Muscle layer of duodenum (tissue), 2 donors: Measurements from ENCODE around the gene TSHZ2.

Experiments
- H3K27ac ChIP-seq: one replicate; pipeline ENCODE4 v1.7.0; 2013; ENCODE audit warnings: mild to moderate bottlenecking, low read length
- H3K27me3 ChIP-seq: one replicate; pipeline ENCODE4 v1.7.0; 2013; ENCODE audit warnings: low read depth, mild to moderate bottlenecking, control low read depth, low read length
- H3K36me3 ChIP-seq, 2 donors: one replicate each; pipeline ENCODE4 v1.7.0; 2013; ENCODE audit warnings: low read length in 2 of 2, control low read depth in 1 of 2, mild to moderate bottlenecking in 1 of 2; ENCODE audit not compliant: insufficient read depth in 2 of 2, control insufficient read depth in 1 of 2
- H3K4me1 ChIP-seq, 2 donors: one replicate each; pipeline ENCODE4 v1.7.0; 2013; ENCODE audit warnings: low read length in 2 of 2, mild to moderate bottlenecking in 2 of 2, control low read depth in 1 of 2, moderate library complexity in 1 of 2; ENCODE audit not compliant: insufficient read depth in 2 of 2, control insufficient read depth in 1 of 2
- H3K4me3 ChIP-seq, 2 donors: one replicate each; pipeline ENCODE4 v1.7.0; 2013; ENCODE audit warnings: low read length in 2 of 2, low read depth in 1 of 2, mild to moderate bottlenecking in 1 of 2
- H3K9me3 ChIP-seq, 2 donors: one replicate each; pipeline ENCODE4 v1.7.0; 2013; ENCODE audit warnings: low read length in 2 of 2, control low read depth in 1 of 2, mild to moderate bottlenecking in 1 of 2; ENCODE audit not compliant: control insufficient read depth in 1 of 2
- donor health status: healthy.

TSHZ2 gene

GRCh38 chr20:53048387-53048786, 76.2 kb downstream of the TSHZ2 start:
- H3K4me1 ChIP-seq, result peaks cover 0 to 10% of the 10 kb centered on the region in 2 donors
- no peak overlapping the region for H3K27ac ChIP-seq
- H3K27me3 ChIP-seq, result no peaks in the 10 kb centered on the region
- no peak overlapping the region for H3K4me3 ChIP-seq
- H3K36me3 ChIP-seq, result no peaks in the 10 kb centered on the region
- H3K9me3 ChIP-seq, result peaks cover 0 to 5% of the 10 kb centered on the region in 2 donors

GRCh38 chr20:53050338-53050737, 78.2 kb downstream of the TSHZ2 start:
- Histone ChIP-seq H3K4me1 (peaks cover 0 to 10% of the 10 kb centered on the region in 2 donors), H3K27me3 (no peaks in the 10 kb centered on the region), H3K9me3 (peaks cover 0 to 5% of the 10 kb centered on the region in 2 donors), H3K4me3 (no peak overlapping the region), H3K27ac (no peak overlapping the region), H3K36me3 (no peaks in the 10 kb centered on the region)

GRCh38 chr20:53052380-53052779, 80.2 kb downstream of the TSHZ2 start:
- H3K9me3 ChIP-seq, result peaks cover 0 to 2% of the 10 kb centered on the region in 2 donors
- no peaks in the 10 kb centered on the region for H3K27me3 ChIP-seq
- H3K4me1 ChIP-seq, result no peaks in the 10 kb centered on the region
- H3K27ac ChIP-seq, result no peak overlapping the region
- no peak overlapping the region for H3K4me3 ChIP-seq
- H3K36me3 ChIP-seq, result no peaks in the 10 kb centered on the region

GRCh38 chr20:53053595-53053994, 81.4 kb downstream of the TSHZ2 start:
- Histone ChIP-seq H3K4me3 (no peak overlapping the region), H3K4me1 (no peaks in the 10 kb centered on the region), H3K9me3 (no peaks in the 10 kb centered on the region), H3K36me3 (no peaks in the 10 kb centered on the region), H3K27ac (no peak overlapping the region), H3K27me3 (no peaks in the 10 kb centered on the region)

GRCh38 chr20:53055367-53056067, 83.4 kb downstream of the TSHZ2 start:
- no peak overlapping the region for H3K27ac ChIP-seq
- no peaks in the 10 kb centered on the region for H3K36me3 ChIP-seq

GRCh38 chr20:53057579-53057978, 85.4 kb downstream of the TSHZ2 start:
- no peak overlapping the region for H3K4me3 ChIP-seq
- H3K9me3 ChIP-seq, result no peaks in the 10 kb centered on the region
- no peaks in the 10 kb centered on the region for H3K27me3 ChIP-seq
- H3K36me3 ChIP-seq, result no peaks in the 10 kb centered on the region
- peaks cover 0 to 14% of the 10 kb centered on the region in 2 donors for H3K4me1 ChIP-seq
- no peak overlapping the region for H3K27ac ChIP-seq

More at GRCh38 chr20:53055367-53056067, 83.4 kb downstream of the TSHZ2 start:
- Histone ChIP-seq H3K4me3 (no peak overlapping the region), H3K9me3 (no peaks in the 10 kb centered on the region), H3K27me3 (no peaks in the 10 kb centered on the region), H3K4me1 (peaks cover 0 to 8% of the 10 kb centered on the region in 2 donors)

GRCh38 chr20:53059848-53060247, 87.7 kb downstream of the TSHZ2 start:
- no peaks in the 10 kb centered on the region for H3K9me3 ChIP-seq
- H3K27me3 ChIP-seq, result no peaks in the 10 kb centered on the region
- H3K4me3 ChIP-seq, result no peak overlapping the region
- no peak overlapping the region for H3K27ac ChIP-seq
- peaks cover 0 to 14% of the 10 kb centered on the region in 2 donors for H3K4me1 ChIP-seq
- no peaks in the 10 kb centered on the region for H3K36me3 ChIP-seq

GRCh38 chr20:53061192-53062108, 89.3 kb downstream of the TSHZ2 start:
- Histone ChIP-seq H3K36me3 (no peaks in the 10 kb centered on the region), H3K27ac (no peak overlapping the region), H3K9me3 (no peaks in the 10 kb centered on the region), H3K27me3 (no peaks in the 10 kb centered on the region), H3K4me1 (peaks cover 0 to 14% of the 10 kb centered on the region in 2 donors), H3K4me3 (no peak overlapping the region)

GRCh38 chr20:53064935-53065334, 92.8 kb downstream of the TSHZ2 start:
- no peaks in the 10 kb centered on the region for H3K27me3 ChIP-seq
- peaks cover 0 to 6% of the 10 kb centered on the region in 2 donors for H3K9me3 ChIP-seq
- H3K27ac ChIP-seq, result no peak overlapping the region
- no peaks in the 10 kb centered on the region for H3K36me3 ChIP-seq
- H3K4me1 ChIP-seq, result peaks cover 0 to 7% of the 10 kb centered on the region in 2 donors
- no peak overlapping the region for H3K4me3 ChIP-seq

GRCh38 chr20:53068241-53068640, 96.1 kb downstream of the TSHZ2 start:
- Histone ChIP-seq H3K27ac (no peak overlapping the region), H3K9me3 (peaks cover 0 to 6% of the 10 kb centered on the region in 2 donors), H3K36me3 (no peaks in the 10 kb centered on the region), H3K4me1 (peaks cover 4 to 8% of the 10 kb centered on the region in 2 donors), H3K27me3 (no peaks in the 10 kb centered on the region), H3K4me3 (no peak overlapping the region)

GRCh38 chr20:53069132-53069531, 97.0 kb downstream of the TSHZ2 start:
- Histone ChIP-seq H3K27me3 (no peaks in the 10 kb centered on the region), H3K27ac (no peak overlapping the region), H3K4me1 (peaks cover 4 to 8% of the 10 kb centered on the region in 2 donors), H3K4me3 (no peak overlapping the region), H3K9me3 (peaks cover 0 to 6% of the 10 kb centered on the region in 2 donors), H3K36me3 (no peaks in the 10 kb centered on the region)
